Left ventricle myocardium inferior (tissue), 1 donor: ENCODE data around the gene SBNO2. TPM values are rescaled to one million over a fixed set of nuclear protein-coding genes. Genes with fewer than 3 reads are reported as not detected.

Experiments
- DNase-seq: peaks from one replicate; pipeline ENCODE4 v3.0.0-alpha.2; 2020
- H3K27ac ChIP-seq: fragments of 200-600 bp; replicated peaks from 2 replicates; pipeline ENCODE4 v1.8.0; 2021
- H3K27me3 ChIP-seq: fragments of 200-600 bp; 2 replicates; pipeline ENCODE4 v1.8.0; 2021; ENCODE audit warnings: low read depth
- H3K36me3 ChIP-seq: fragments of 200-600 bp; 2 replicates; pipeline ENCODE4 v1.8.0; 2021
- H3K4me1 ChIP-seq: fragments of 200-600 bp; 2 replicates; pipeline ENCODE4 v1.8.0; 2021
- H3K4me3 ChIP-seq: fragments of 200-600 bp; 2 replicates; pipeline ENCODE4 v1.8.0; 2021; ENCODE audit warnings: mild to moderate bottlenecking, moderate library complexity
- H3K9me3 ChIP-seq: fragments of 200-600 bp; replicated peaks from 2 replicates; pipeline ENCODE4 v1.8.0; 2021
- CTCF ChIP-seq: fragments of 200-600 bp; IDR thresholded peaks from 2 replicates; pipeline ENCODE4 v1.8.0; 2021; ENCODE audit warnings: antibody characterized with exemption, mild to moderate bottlenecking, borderline replicate concordance
- intact Hi-C: fragments of 100-400 bp; cut with micrococcal nuclease; formaldehyde crosslinking; loops from one replicate; pipeline ENCODE4 v1.11.0; 2022
- total RNA-seq: library from RNA; stranded (reverse); fragmentation: NEBNext Ultra II Directional; extraction: Animal tissue kit (Norgen Biotek cat#: 25700); gene quantifications from one replicate; pipeline ENCODE4 v1.2.1, GENCODE V29; 2021
- donor health status: DM: no; HTN: yes; CAD: no; lungs with severe emphysema.

Gene SBNO2
- total RNA-seq, 1 donor from 2014 or later, result 16.9 TPM

GRCh38 chr19:1199531-1199930 lies 25.5 kb upstream of the SBNO2 start:
- intact Hi-C loops, result no loop called here
- no peaks in the 10 kb centered on the region for H3K36me3 ChIP-seq
- no peaks in the 10 kb centered on the region for H3K27me3 ChIP-seq
- DNase-seq, result no peak
- TF ChIP-seq CTCF, result no peak
- no peak overlapping the region for H3K4me3 ChIP-seq
- no peaks in the 10 kb centered on the region for H3K4me1 ChIP-seq
- no peaks in the 10 kb centered on the region for H3K9me3 ChIP-seq
- no peak overlapping the region for H3K27ac ChIP-seq

DNA sequence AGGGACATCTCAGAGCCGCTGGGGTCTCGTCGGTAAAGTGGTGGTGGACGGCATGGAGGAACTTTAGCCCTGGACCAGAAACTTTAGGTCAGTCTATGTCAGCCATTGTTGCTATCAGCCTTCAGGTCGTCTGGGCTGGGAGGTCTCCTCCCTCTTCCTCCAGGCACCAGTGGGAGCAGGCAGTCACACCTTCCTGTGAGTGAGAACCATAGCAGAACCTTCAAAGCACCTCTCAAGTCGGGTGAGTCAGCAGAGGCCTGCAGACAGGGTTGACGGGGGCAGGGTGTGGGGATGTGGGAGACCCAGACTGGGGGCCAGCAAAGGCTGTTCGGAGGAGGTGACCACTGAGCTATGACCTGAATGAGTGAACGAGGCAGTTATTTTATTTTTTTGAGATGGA lies 15.4 kb upstream of the SBNO2 start:
- intact Hi-C loops, result loop anchor here (10.0 kb wide), 1 partner anchor 65 kb away; no protein-coding TSS in a partner anchor
- no peak overlapping the region for H3K4me3 ChIP-seq
- no peak for DNase-seq
- H3K27me3 ChIP-seq, result no peaks in the 10 kb centered on the region
- H3K36me3 ChIP-seq, result no peaks in the 10 kb centered on the region
- no peak for TF ChIP-seq CTCF
- H3K9me3 ChIP-seq, result no peaks in the 10 kb centered on the region
- peaks cover 3% of the 10 kb centered on the region for H3K4me1 ChIP-seq
- no peak overlapping the region for H3K27ac ChIP-seq

DNA sequence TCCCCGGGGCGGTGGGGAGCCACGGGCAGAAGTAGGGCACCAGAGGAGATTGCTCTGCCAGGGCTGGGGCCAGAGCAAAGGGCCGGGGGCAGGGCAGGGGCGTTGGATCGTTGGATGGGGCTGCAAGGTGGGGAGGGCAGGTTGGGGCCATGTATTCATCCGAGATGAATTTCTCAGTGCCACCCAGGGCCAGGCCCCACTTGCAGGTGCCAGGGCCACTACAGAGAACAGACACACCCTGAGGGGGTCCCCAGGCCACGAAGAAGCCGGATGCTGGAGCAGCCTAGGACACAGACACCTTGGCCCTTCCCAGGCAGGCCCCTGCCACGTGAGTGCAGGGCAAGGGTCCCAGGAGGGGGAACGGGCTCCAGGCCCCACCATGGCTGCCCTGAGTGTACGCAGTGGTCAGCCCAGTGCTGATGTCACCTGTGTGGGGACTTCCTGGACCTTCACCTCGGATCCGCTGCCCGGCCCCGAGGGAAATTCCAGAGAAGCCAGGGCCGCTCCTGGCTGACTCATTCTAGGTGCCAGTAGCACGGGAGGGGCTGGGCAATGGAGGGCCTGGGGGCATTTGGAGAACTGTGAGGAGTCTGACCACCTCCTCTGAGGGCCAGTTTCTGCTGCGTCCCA lies 9.6 kb upstream of the SBNO2 start:
- H3K4me3 ChIP-seq, result no peak overlapping the region
- H3K27ac ChIP-seq, result no peak overlapping the region
- no peak for TF ChIP-seq CTCF
- peaks cover 7% of the 10 kb centered on the region for H3K4me1 ChIP-seq
- H3K36me3 ChIP-seq, result no peaks in the 10 kb centered on the region
- peaks cover 4% of the 10 kb centered on the region for H3K27me3 ChIP-seq
- no peaks in the 10 kb centered on the region for H3K9me3 ChIP-seq
- DNase-seq, result no peak
- intact Hi-C loops, result loop anchor here (10.0 kb wide), 1 partner anchor 59 kb away; no protein-coding TSS in a partner anchor

- no peak overlapping the region for H3K4me3 ChIP-seq
- H3K27me3 ChIP-seq, result peaks cover 4% of the 10 kb centered on the region
- no peaks in the 10 kb centered on the region for H3K9me3 ChIP-seq
- intact Hi-C loops, result loop anchor here (10.0 kb wide), 1 partner anchor 58 kb away; no protein-coding TSS in a partner anchor
- no peak overlapping the region for H3K27ac ChIP-seq
- TF ChIP-seq CTCF, result no peak
- no peak for DNase-seq
- H3K4me1 ChIP-seq, result peaks cover 7% of the 10 kb centered on the region
- H3K36me3 ChIP-seq, result no peaks in the 10 kb centered on the region
These were observed 8.7 kb upstream of the SBNO2 start for GRCh38 chr19:1182727-1183126.

DNA sequence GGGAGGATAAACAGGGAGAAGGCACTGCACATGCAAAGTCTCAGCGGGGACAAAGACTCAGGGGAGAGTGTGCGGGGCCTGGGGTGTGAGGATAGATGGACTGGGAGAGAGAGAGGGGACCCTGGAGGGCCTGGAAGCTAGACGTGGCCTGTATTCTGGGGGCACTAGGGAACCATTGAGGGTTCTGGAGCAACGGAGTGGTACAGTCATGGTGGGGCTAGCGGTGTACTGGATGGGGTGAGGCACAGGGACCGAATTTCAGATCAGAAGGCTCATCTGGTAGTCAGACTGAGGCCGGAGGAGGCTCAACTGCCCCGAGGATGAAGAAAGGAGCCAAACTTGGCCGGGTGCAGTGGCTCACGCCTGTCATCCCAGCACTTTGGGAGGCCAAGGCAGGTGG lies 8.0 kb upstream of the SBNO2 start:
- Histone ChIP-seq H3K4me1 (peaks cover 7% of the 10 kb centered on the region), H3K4me3 (no peak overlapping the region), H3K36me3 (no peaks in the 10 kb centered on the region), H3K27ac (no peak overlapping the region), H3K27me3 (peaks cover 4% of the 10 kb centered on the region), H3K9me3 (no peaks in the 10 kb centered on the region)
- no peak for TF ChIP-seq CTCF
- intact Hi-C loops, result loop anchor here (10.0 kb wide), 1 partner anchor 57 kb away; no protein-coding TSS in a partner anchor
- DNase-seq, result no peak
